ENCODE measurements around the gene SULT1C3.
"Not testable (repeated sequence)": the region's sequence is repeated elsewhere in the genome, so short reads cannot be mapped to it uniquely, and the experiment has no call there.

SULT1C3 gene

GRCh38 chr2:108253106-108253505, 13.3 kb downstream of the SULT1C3 start:
- no peak for DNase-seq

- no peak for DNase-seq
Observed at GRCh38 chr2:108257757-108258331, 18.1 kb downstream of the SULT1C3 start.

- no peak for DNase-seq
Observed at GRCh38 chr2:108260773-108261172, 21.0 kb downstream of the SULT1C3 start.

GRCh38 chr2:108262036-108262435, 22.3 kb downstream of the SULT1C3 start:
- DNase-seq, result no peak

- no peak for DNase-seq
Observed at GRCh38 chr2:108263401-108263800, 23.6 kb downstream of the SULT1C3 start.

GRCh38 chr2:108266218-108266617, 26.4 kb downstream of the SULT1C3 start:
- DNase-seq, result no peak

GRCh38 chr2:108267101-108267500, 27.3 kb downstream of the SULT1C3 start:
- no peak for DNase-seq

GRCh38 chr2:108268001-108268400, 28.2 kb downstream of the SULT1C3 start:
- no peak for DNase-seq

- no peak for DNase-seq
Observed at GRCh38 chr2:108270346-108270745, 30.6 kb downstream of the SULT1C3 start.

- DNase-seq, result no peak
Observed at GRCh38 chr2:108270768-108271506, 31.2 kb downstream of the SULT1C3 start.

- DNase-seq, result no peak
Observed at GRCh38 chr2:108271691-108272253, 32.0 kb downstream of the SULT1C3 start.

GRCh38 chr2:108278631-108279030, 38.9 kb downstream of the SULT1C3 start:
- no peak for DNase-seq

GRCh38 chr2:108279468-108279867, 39.7 kb downstream of the SULT1C3 start:
- DNase-seq, result no peak

GRCh38 chr2:108280466-108280865, 40.7 kb downstream of the SULT1C3 start:
- no peak for DNase-seq

- not testable (repeated sequence) for DNase-seq
Observed at GRCh38 chr2:108284566-108284965, 44.8 kb downstream of the SULT1C3 start.

GRCh38 chr2:108285616-108286015, 45.8 kb downstream of the SULT1C3 start:
- no peak for DNase-seq

- DNase-seq, result peak in 1 of 2 experiments; percentile 2
Observed at GRCh38 chr2:108287169-108287568, 47.4 kb downstream of the SULT1C3 start.

GRCh38 chr2:108288534-108289106, 48.9 kb downstream of the SULT1C3 start, which contains the start of gene SULT1C2:
Gene SULT1C2, plus strand, starts transcription at chr2:108288895. Its CDS starts 4,773 bp downstream, at chr2:108293668.
- no peak for DNase-seq

- no peak for DNase-seq
Observed at GRCh38 chr2:108293850-108294249, 54.1 kb downstream of the SULT1C3 start.

- no peak for DNase-seq
Observed at GRCh38 chr2:108297436-108298141, 57.8 kb downstream of the SULT1C3 start.

- no peak for DNase-seq
Observed at GRCh38 chr2:108301558-108301957, 61.8 kb downstream of the SULT1C3 start.

- no peak for DNase-seq
Observed at GRCh38 chr2:108304975-108305374, 65.2 kb downstream of the SULT1C3 start.

- no peak for DNase-seq
Observed at GRCh38 chr2:108305901-108306300, 66.1 kb downstream of the SULT1C3 start.

All from AML-193 (cell line).